GM18526 (cell line): Measurements from ENCODE around the gene LIPI.

Source experiments
- POLR2A ChIP-seq: IDR thresholded peaks from 3 replicates; pipeline ENCODE4 v1.6.1; 2011; ENCODE audit not compliant: insufficient read length; ENCODE audit errors: extremely low read depth

LIPI gene

DNA sequence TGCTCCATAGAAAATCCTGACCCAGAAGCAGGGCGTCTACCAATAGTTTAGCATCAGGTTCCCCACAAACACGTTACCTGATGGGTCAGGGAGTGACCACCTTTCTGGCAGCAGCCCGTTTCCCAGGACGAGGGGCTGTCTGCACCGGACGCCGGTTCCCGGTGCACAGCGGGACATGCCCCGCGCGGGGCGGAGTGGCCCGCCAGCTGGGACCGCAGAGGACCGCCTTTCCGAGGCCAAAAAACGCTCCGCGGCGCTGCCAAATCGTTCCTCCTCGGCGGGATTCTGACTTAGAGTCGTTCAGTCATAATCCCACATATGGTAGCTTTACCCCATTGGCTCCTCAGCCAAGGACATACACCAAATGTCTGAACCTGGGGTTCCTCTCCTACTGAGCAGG, 126.1 kb downstream of the LIPI start:
- TF ChIP-seq POLR2A: no peak

DNA sequence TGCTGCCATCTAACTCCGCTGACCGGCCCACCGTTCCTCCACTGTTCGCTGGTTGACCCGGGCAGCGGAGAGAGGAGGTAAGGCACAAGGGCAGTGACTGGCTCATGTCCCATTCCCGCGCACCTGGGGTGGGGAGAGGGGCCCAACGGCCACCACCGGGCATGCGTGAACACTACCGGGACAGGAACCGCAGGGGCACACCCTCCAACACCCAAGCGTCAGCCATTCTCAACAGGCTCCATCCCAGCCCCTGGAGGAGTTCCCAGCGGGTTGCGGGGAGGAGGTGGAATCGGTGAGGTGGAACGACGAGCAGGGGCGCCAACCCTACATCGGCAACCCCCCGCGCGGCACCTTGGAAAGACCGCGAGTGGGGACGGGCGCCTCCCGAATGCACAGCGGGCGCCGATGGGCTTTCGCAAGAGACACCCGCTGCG, 126.7 kb downstream of the LIPI start:
- TF ChIP-seq POLR2A: no peak

DNA sequence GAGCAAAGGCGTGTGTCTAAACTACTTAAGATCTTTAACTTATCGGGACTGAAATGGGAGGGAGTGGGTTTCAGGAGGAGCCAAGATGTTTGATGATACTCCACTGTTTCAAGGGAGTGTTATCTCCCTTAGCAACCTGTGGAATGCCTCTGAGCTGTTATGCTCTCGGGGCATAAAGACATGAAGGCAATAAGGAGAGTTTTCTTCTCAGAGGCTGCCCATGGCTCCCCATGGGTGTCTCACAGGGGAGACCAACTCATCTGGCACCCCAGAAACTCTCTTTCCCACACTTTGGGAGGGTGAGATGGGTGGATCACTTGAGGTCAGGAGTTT, 130.0 kb downstream of the LIPI start:
- no peak for TF ChIP-seq POLR2A

DNA sequence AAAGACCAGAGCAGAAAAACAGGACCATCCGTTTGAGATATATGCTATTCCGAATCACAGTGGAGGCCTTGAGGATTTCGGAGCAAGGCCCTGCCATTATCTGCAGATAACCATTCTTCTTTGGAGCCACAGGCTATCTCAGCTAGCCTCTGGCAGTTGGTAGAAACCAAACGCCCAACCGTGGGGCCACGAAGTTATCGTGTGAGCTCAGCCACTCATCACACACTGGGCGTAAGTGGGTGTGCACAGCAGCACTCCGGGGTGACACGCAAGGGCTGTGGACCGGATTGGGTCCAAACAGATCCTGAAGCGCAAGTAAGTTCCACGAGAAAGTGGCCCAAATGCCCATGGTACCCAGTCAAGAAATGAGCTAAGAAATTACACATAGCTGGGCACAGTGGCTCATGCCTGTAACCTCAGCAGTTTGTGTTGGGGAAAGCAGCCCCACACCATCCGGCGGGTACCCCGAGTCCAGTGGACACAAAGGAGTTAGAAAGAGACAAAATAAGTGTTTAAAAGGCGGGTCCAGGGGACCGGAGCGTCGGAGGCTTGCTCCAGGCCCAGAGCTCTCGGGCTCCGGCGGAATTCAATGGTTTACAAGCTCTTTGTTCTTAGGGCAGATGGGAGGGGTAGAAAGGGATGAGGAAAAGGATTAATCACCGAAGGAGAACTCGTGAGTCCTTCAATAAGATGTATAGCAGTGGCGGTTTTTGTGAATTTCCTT, 130.6 kb downstream of the LIPI start:
- no peak for TF ChIP-seq POLR2A

GRCh38 chr21:14078746-14079375, 131.9 kb downstream of the LIPI start:
- no peak for TF ChIP-seq POLR2A

DNA sequence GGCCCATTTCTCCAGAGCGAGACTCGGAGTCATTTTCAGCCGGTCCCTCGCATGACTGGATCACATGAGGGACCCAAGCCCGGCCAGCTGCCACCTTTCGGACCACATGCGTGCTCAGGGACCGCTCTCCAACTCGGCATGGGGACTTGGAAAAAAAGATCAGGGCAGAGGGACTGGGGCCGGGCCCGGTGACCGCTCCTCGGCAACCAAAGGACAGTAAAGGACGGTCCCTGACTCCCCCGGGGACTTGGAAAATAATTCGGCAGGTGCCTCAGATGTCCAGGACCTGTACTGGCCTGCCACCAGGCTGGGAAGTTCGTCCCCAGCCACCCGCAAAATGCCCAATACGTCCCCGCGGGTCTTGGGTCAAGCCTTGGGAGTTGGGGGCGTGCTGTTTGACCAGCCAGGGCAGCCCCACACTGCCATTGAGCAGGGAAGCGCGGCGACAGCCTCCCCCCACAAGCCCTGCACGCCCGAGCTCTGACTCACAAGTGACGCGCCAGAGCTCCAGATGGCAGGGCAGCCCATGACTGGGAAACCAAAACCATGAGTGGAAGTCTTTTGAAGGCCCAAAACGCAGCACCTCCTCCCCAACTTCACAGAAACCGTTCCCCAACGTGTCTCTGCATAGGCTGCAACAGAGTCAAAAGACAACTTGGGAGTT, 134.5 kb downstream of the LIPI start:
- no peak for TF ChIP-seq POLR2A

GRCh38 chr21:14075346-14076142, 135.2 kb downstream of the LIPI start:
- TF ChIP-seq POLR2A: no peak

GRCh38 chr21:14074177-14074576, 136.6 kb downstream of the LIPI start:
- TF ChIP-seq POLR2A: no peak

DNA sequence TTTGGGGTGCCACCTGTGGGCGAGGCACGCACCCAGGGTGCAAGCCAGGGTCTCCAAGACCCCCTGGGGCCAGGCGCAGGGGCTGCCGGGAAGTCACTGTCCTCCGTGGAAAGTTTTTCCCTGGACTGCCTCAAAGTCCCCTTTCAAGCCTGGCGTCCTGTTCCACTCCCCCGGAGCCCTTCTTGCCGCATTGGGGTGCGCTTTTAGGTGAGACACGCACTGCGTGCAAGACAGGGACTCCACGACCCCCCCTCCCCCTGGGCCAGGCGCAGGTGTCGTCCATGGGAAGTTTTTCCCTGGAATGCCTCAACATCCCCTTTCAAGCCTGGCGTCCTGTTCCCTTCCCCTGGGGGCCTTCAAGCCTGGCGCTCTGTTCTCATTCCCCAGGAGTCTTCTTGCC, 137.1 kb downstream of the LIPI start:
- no peak for TF ChIP-seq POLR2A

GRCh38 chr21:14072761-14073535, 137.8 kb downstream of the LIPI start:
- no peak for TF ChIP-seq POLR2A

DNA sequence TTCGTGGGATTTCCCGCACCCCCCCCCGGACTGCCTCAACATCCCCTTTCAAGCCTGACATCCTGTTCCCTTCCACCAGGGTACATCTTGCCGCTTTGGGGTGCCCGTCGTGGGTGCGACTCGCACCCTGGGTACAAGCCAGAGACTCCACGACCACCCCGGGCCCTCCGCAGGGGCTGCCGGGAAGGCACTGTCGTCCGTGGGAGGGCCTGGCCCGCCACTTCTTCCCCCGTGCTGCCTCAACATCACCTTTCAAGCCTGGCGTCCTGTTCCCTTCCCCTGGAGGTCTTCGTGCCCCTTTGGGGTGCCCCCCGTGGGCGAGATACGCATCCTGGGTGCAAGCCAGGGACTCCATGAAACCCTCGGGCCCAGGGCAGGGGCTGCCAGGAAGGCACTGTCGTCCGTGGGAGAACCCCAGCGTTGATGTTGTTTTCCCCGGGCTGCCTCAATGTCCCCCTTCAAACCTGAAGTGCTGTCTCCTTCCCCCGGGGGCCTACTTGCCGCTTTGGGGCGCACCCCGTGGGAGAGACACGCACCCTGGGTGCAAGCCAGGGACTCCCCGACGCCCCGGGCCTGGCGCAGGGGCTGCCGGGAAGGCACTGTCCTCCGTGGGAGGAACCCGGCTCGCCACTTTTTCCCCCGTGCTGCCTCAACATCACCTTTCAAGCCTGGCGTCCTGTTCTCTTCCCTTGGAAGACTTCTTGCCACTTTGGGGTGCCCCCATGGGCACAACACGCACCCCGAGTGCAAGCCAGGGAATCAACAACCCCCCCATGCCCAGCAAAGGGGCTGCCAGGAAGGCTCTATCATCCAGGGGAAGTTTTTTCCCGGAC, 138.6 kb downstream of the LIPI start:
- no peak for TF ChIP-seq POLR2A

DNA sequence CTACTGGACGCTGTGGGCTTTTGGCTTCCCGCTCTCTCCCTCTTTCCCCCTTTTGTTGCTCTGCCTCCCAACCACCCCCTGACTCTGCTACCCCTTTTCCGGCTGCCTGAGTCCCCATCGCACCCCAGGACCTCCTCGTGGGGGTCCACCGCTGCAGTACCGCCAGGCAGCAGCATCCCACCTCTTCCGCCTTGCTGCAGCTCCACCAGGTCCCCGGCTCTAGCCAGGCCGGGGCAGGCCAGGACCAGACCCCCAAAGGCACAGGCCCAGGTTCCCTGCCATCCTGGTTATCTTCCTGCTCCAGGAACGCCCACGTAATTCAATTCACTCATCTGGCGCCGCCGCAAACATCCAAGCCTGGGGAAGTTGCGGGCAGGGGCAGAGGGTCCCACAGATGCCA, 139.8 kb downstream of the LIPI start:
- TF ChIP-seq POLR2A: no peak

GRCh38 chr21:14070049-14070893, 140.5 kb downstream of the LIPI start:
- TF ChIP-seq POLR2A: no peak
